Mesothelial cell of epicardium (in vitro differentiated cells): ENCODE measurements around the gene FCER1G. TPM values are rescaled to one million over a fixed set of nuclear protein-coding genes. Genes with fewer than 3 reads are reported as not detected.

Experiments
- DNase-seq, 2 experiments: peaks; one replicate each; pipeline ENCODE4 v3.0.0; 2021; ENCODE audit warnings: low spot score in 2 of 2; ENCODE audit not compliant: unreplicated experiment in 2 of 2
- H3K27ac Mint-ChIP-seq: 2 replicates; pipeline ENCODE4 v1.8.0; 2021; ENCODE audit warnings: mixed read lengths
- H3K27me3 Mint-ChIP-seq: 2 replicates; pipeline ENCODE4 v1.8.0; 2021; ENCODE audit warnings: low read depth, mixed read lengths
- H3K36me3 Mint-ChIP-seq: 2 replicates; pipeline ENCODE4 v1.8.0; 2021; ENCODE audit warnings: mixed read lengths
- H3K4me1 Mint-ChIP-seq: 2 replicates; pipeline ENCODE4 v1.8.0; 2021; ENCODE audit warnings: mixed read lengths
- H3K4me3 Mint-ChIP-seq: 2 replicates; pipeline ENCODE4 v1.8.0; 2021; ENCODE audit warnings: mild to moderate bottlenecking, moderate library complexity, mixed read lengths
- H3K9me3 Mint-ChIP-seq: 2 replicates; pipeline ENCODE4 v1.8.0; 2021; ENCODE audit warnings: mixed read lengths
- CTCF ChIP-seq: fragments of 200-600 bp; sonication (generic); IDR thresholded peaks from one replicate; pipeline ENCODE4 v1.5.0; 2021; ENCODE audit warnings: antibody characterized with exemption; ENCODE audit not compliant: unreplicated experiment
- total RNA-seq: library from RNA; stranded (reverse); gene quantifications from 3 replicates; pipeline ENCODE4 v1.2.1, GENCODE V29; 2021

FCER1G gene
- total RNA-seq, 1 donor from 2014 or later = 0.40 TPM

- no peaks in the 10 kb centered on the region for H3K9me3 Mint-ChIP-seq
- no peak for DNase-seq
- no peaks in the 10 kb centered on the region for H3K36me3 Mint-ChIP-seq
- H3K4me3 Mint-ChIP-seq = no peak overlapping the region
- H3K4me1 Mint-ChIP-seq = peaks cover 26% of the 10 kb centered on the region
- TF ChIP-seq CTCF = no peak
- no peak overlapping the region for H3K27ac Mint-ChIP-seq
- no peaks in the 10 kb centered on the region for H3K27me3 Mint-ChIP-seq
Observed at GRCh38 chr1:161180639-161181038, 34.5 kb upstream of the FCER1G start.

- no peaks in the 10 kb centered on the region for H3K36me3 Mint-ChIP-seq
- no peak for TF ChIP-seq CTCF
- no peak for DNase-seq
- H3K27me3 Mint-ChIP-seq = no peaks in the 10 kb centered on the region
- peaks cover 15% of the 10 kb centered on the region for H3K4me1 Mint-ChIP-seq
- no peak overlapping the region for H3K27ac Mint-ChIP-seq
- H3K9me3 Mint-ChIP-seq = no peaks in the 10 kb centered on the region
- H3K4me3 Mint-ChIP-seq = no peak overlapping the region
Observed at GRCh38 chr1:161182214-161182613, 32.9 kb upstream of the FCER1G start.

- Mint-ChIP-seq H3K27ac (no peak overlapping the region), H3K27me3 (no peaks in the 10 kb centered on the region), H3K4me3 (no peak overlapping the region), H3K9me3 (no peaks in the 10 kb centered on the region), H3K4me1 (peaks cover 5% of the 10 kb centered on the region), H3K36me3 (no peaks in the 10 kb centered on the region)
- no peak for TF ChIP-seq CTCF
- DNase-seq = no peak
Observed at GRCh38 chr1:161185282-161185682, 29.8 kb upstream of the FCER1G start.

DNA sequence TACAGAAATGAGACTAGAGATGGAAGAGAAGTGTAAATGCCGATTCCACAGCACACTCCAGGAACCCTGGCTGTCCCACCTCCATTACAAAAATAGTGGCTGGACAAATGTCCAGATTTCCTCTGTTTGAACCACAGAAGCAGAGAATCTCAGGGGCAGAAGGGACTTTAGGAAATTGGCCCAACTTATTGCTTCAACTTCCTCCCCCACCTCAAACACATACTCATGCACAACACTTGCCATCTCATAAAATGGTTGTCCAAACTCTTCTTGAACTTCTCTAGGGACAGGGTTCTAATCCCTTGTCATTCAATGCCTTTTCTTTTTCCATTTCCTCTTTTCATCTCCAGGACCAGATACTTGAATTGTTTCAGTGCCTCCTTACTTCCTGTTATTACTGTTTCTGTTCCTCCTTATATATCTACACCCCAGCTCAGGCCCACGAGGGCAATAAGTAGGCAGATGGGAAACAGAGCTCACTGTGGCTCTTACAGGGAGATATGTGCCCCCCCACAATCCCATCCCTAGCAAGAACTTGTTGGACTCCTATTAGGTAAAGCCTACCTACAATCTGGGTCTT is 29.3 kb upstream of the FCER1G start:
- H3K4me3 Mint-ChIP-seq = no peak overlapping the region
- H3K27me3 Mint-ChIP-seq = no peaks in the 10 kb centered on the region
- no peak for TF ChIP-seq CTCF
- H3K9me3 Mint-ChIP-seq = no peaks in the 10 kb centered on the region
- no peak for DNase-seq
- no peak overlapping the region for H3K27ac Mint-ChIP-seq
- H3K4me1 Mint-ChIP-seq = peaks cover 5% of the 10 kb centered on the region
- no peaks in the 10 kb centered on the region for H3K36me3 Mint-ChIP-seq

- Mint-ChIP-seq H3K4me3 (no peak overlapping the region), H3K36me3 (no peaks in the 10 kb centered on the region), H3K4me1 (peaks cover 5% of the 10 kb centered on the region), H3K27ac (no peak overlapping the region), H3K9me3 (no peaks in the 10 kb centered on the region), H3K27me3 (no peaks in the 10 kb centered on the region)
- no peak for DNase-seq
- TF ChIP-seq CTCF = no peak
Observed at GRCh38 chr1:161187311-161187710, 27.8 kb upstream of the FCER1G start.

DNA sequence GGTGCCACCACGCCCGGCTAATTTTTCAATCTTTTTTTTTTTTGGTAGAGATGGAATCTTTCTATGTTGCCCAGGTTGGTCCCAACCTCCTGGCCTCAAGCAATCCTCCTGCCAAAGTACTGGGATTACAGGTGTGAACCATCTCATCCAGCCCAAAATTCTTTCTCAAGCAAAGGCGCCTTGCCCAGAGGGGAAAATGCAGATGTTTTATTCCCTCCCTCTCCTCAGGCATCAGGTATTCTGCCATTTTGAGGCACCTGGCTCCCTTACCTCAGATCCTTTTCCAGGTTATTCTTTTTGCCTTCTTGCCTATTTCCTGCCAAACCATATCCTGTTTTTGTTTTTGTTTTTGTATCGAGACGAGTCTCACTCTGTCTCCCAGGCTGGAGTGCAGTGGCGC is 26.7 kb upstream of the FCER1G start:
- H3K27me3 Mint-ChIP-seq = no peaks in the 10 kb centered on the region
- DNase-seq = no peak
- no peaks in the 10 kb centered on the region for H3K36me3 Mint-ChIP-seq
- no peak overlapping the region for H3K27ac Mint-ChIP-seq
- TF ChIP-seq CTCF = no peak
- no peaks in the 10 kb centered on the region for H3K9me3 Mint-ChIP-seq
- H3K4me1 Mint-ChIP-seq = peaks cover 8% of the 10 kb centered on the region
- no peak overlapping the region for H3K4me3 Mint-ChIP-seq
